Activated naive CD4-positive, alpha-beta T cell treated with anti-CD3 and anti-CD28 coated beads, Interleukin-2, amount 50 U/mL, for 16 hours (primary cell): ENCODE results near the gene ZNF582.
A peak's percentile ranks its signal among the peaks of the same experiment; 100 is the strongest.
"Not testable (repeated sequence)": the region's sequence is repeated elsewhere in the genome, so short reads cannot be mapped to it uniquely, and the experiment has no call there.

Experiments used
- DNase-seq: peaks from one replicate; pipeline ENCODE4 v3.0.0-alpha.2; 2020

Gene ZNF582

GRCh38 chr19:56350416-56351045 is 42.8 kb downstream of the ZNF582 start:
- DNase-seq = peak; percentile 50

DNA sequence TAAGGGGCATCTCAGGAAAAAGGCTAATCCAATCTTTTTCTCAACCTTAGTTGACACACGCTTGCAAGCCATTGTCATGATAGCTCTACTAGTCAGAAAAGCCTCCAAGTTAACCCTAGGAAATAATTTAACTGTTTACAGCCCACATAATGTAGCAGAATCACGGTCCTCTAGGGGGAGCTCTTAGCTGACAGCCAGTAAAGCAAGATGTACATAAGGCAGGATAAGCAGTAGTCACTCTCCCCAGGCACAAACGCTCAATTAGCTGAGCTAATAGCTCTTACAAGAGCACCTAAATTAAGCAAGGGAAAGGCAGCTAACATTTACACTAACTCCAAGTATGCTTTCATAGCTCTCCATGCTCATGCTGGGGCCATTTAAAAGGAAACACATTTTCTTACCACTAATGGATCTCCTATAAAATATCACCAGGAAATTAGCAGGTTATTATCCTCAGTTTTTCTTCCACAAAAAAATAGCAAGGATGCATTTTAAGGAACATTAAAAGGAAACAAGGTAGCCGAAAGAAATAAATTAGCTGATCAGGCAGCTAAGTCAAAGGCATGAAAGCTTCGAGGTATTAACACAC is 45.0 kb downstream of the ZNF582 start:
- DNase-seq = peak; percentile 17

DNA sequence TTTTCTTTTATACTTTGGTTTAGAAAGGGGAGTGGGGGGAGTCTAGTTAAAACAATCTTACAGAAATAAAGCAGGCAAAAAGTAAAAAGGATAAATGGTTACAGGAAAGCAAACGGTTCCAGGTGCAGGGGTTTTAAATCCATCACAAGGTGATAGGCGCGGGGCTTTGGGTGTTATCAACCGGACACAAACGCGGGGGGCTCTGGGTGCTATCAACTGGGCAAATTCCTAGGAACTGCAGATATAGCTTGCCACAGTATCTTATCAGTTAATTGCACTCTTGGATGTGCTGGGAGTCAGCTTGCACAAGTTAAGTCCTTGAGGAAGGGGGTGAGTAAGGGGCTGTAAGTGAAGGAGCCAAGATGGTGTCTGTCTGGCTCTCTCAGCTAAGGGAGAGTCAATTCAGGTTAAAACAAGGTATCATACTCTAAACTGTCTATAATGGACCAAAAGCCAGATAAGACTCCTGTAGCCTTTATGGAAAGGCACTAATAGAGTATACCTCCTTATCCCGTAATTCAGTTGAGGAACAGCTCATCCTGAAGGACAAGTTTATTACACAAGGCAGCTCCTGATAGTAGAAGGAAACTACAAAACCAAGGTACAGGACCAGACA is 46.1 kb downstream of the ZNF582 start:
- no peak for DNase-seq

DNA sequence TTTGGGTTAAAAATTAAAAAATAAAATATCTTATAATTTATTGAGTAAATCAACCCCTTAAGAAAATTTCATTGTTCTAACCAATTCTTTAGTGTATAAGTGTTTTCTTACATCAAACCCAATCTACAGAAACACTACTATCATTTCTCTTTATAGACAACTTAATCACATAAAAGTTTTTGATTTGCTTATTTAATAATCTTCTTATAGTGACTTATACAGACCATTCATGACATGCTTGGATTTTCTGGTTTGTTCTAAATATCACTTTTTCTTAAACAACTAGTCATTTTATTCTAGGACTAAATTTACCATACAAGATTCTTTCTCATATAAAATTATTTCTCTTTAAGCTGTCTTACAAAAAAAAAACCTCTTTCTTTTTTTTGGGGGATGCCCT is 51.4 kb downstream of the ZNF582 start:
- no peak for DNase-seq

GRCh38 chr19:56339031-56339430 is 54.3 kb downstream of the ZNF582 start:
- DNase-seq = not testable (repeated sequence)

GRCh38 chr19:56337077-56337476 is 56.3 kb downstream of the ZNF582 start:
- not testable (repeated sequence) for DNase-seq

DNA sequence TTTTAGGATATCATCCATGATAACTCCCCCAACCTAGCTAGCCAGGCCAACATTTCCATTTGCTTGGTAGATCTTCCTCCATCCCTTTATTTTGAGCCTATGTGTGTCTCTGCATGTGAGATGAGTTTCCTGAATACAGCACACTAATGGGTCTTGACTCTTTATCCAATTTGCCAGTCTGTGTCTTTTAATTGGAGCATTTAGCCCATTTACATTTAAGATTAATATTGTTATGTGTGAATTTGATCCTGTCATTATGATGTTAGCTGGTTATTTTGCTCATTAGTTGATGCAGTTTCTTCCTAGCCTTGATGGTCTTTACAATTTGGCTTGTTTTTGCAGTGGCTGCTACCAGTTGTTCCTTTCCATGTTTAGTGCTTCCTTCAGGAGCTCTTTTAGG is 58.0 kb downstream of the ZNF582 start:
- not testable (repeated sequence) for DNase-seq

GRCh38 chr19:56333506-56333905 is 59.8 kb downstream of the ZNF582 start:
- DNase-seq = peak; percentile 34
